Measurements from ENCODE around the gene GARS1. TPM values are rescaled to one million over a fixed set of nuclear protein-coding genes. Genes with fewer than 3 reads are reported as not detected.

The GARS1 gene
- total RNA-seq, 1 donor from 2014 or later: 83.7 TPM

- Histone ChIP-seq H3K9me3 (no peaks in the 10 kb centered on the region), H3K36me3 (no peaks in the 10 kb centered on the region), H3K4me1 (no peaks in the 10 kb centered on the region), H3K27me3 (no peaks in the 10 kb centered on the region), H3K4me3 (no peak overlapping the region), H3K27ac (no peak overlapping the region)
- intact Hi-C loops (cut with DNase I): no loop called here
- TF ChIP-seq POLR2AphosphoS5 (IDR thresholded peaks at IDR 0.05; ENCODE audit: insufficient read depth in 1 of 2, low read depth in 1 of 2) (no peak), CTCF (IDR thresholded peaks at IDR 0.05) (no peak), POLR2A (IDR thresholded peaks at IDR 0.05) (no peak)
- no peak for DNase-seq (ENCODE audit: extremely low spot score in 2 of 2)
These were observed 62.5 kb downstream of the GARS1 start for GRCh38 chr7:30657131-30657530.

GRCh38 chr7:30658479-30659074, 63.9 kb downstream of the GARS1 start:
- DNase-seq (ENCODE audit: extremely low spot score in 2 of 2): no peak
- Histone ChIP-seq H3K4me1 (no peaks in the 10 kb centered on the region), H3K27me3 (no peaks in the 10 kb centered on the region), H3K9me3 (no peaks in the 10 kb centered on the region), H3K36me3 (no peaks in the 10 kb centered on the region), H3K27ac (no peak overlapping the region), H3K4me3 (no peak overlapping the region)
- no peak for TF ChIP-seq POLR2AphosphoS5 (IDR thresholded peaks at IDR 0.05; ENCODE audit: insufficient read depth in 1 of 2, low read depth in 1 of 2)
- intact Hi-C loops (cut with DNase I): no loop called here

GRCh38 chr7:30659312-30659711, 64.6 kb downstream of the GARS1 start:
- H3K9me3 ChIP-seq: no peaks in the 10 kb centered on the region
- H3K27ac ChIP-seq: no peak overlapping the region
- TF ChIP-seq POLR2AphosphoS5 (IDR thresholded peaks at IDR 0.05; ENCODE audit: insufficient read depth in 1 of 2, low read depth in 1 of 2) (no peak), POLR2A (IDR thresholded peaks at IDR 0.05) (no peak), CTCF (IDR thresholded peaks at IDR 0.05) (no peak)
- H3K4me3 ChIP-seq: no peak overlapping the region
- no peaks in the 10 kb centered on the region for H3K27me3 ChIP-seq
- intact Hi-C loops (cut with DNase I): no loop called here
- no peaks in the 10 kb centered on the region for H3K36me3 ChIP-seq
- no peaks in the 10 kb centered on the region for H3K4me1 ChIP-seq
- no peak for DNase-seq (ENCODE audit: extremely low spot score in 2 of 2)

- TF ChIP-seq POLR2AphosphoS5 (IDR thresholded peaks at IDR 0.05; ENCODE audit: insufficient read depth in 1 of 2, low read depth in 1 of 2) (no peak), POLR2A (IDR thresholded peaks at IDR 0.05) (no peak), CTCF (IDR thresholded peaks at IDR 0.05) (no peak)
- no peaks in the 10 kb centered on the region for H3K36me3 ChIP-seq
- no peaks in the 10 kb centered on the region for H3K9me3 ChIP-seq
- no peaks in the 10 kb centered on the region for H3K4me1 ChIP-seq
- intact Hi-C loops (cut with DNase I): loop anchor here (10.0 kb wide), 1 partner anchor 64 kb away; no protein-coding TSS in a partner anchor
- no peak overlapping the region for H3K27ac ChIP-seq
- no peak overlapping the region for H3K4me3 ChIP-seq
- DNase-seq (ENCODE audit: extremely low spot score in 2 of 2): no peak
- no peaks in the 10 kb centered on the region for H3K27me3 ChIP-seq
These were observed 65.9 kb downstream of the GARS1 start for GRCh38 chr7:30660331-30661255.

- no peak overlapping the region for H3K4me3 ChIP-seq
- no peak for DNase-seq (ENCODE audit: extremely low spot score in 2 of 2)
- no peak overlapping the region for H3K27ac ChIP-seq
- no peaks in the 10 kb centered on the region for H3K27me3 ChIP-seq
- intact Hi-C loops (cut with DNase I): loop anchor here (10.0 kb wide), 1 partner anchor 63 kb away; no protein-coding TSS in a partner anchor
- H3K4me1 ChIP-seq: no peaks in the 10 kb centered on the region
- no peaks in the 10 kb centered on the region for H3K9me3 ChIP-seq
- no peak for TF ChIP-seq POLR2AphosphoS5 (IDR thresholded peaks at IDR 0.05; ENCODE audit: insufficient read depth in 1 of 2, low read depth in 1 of 2)
- no peak for TF ChIP-seq POLR2A (IDR thresholded peaks at IDR 0.05)
- no peak for TF ChIP-seq CTCF (IDR thresholded peaks at IDR 0.05)
- no peaks in the 10 kb centered on the region for H3K36me3 ChIP-seq
These were observed 67.2 kb downstream of the GARS1 start for GRCh38 chr7:30661926-30662325.
